Measurements from ENCODE around the gene P2RY12.

- no peak for TF ChIP-seq CTCF (IDR thresholded peaks at IDR 0.05; ENCODE audit: low read depth, low read length, poor library complexity, severe bottlenecking)
- no peak for TF ChIP-seq EZH2phosphoT487 (IDR thresholded peaks at IDR 0.05; ENCODE audit: borderline replicate concordance, low read length)
Observed at GRCh38 chr3:151316267-151316991, 68.1 kb downstream of the P2RY12 start, which contains the start of gene GPR87.

All from DOHH2 (cell line).